CD4-positive, alpha-beta T cell treated with Interleukin-21 for 1 hour (primary cell): ENCODE measurements around the gene SLC35F3.

Experiments
- DNase-seq: peaks from one replicate; pipeline ENCODE4 v3.0.0-alpha.2; 2020

SLC35F3 gene

GRCh38 chr1:233975486-233975885 is 71.0 kb downstream of the SLC35F3 start:
- no peak for DNase-seq

GRCh38 chr1:233981042-233981675 is 76.7 kb downstream of the SLC35F3 start:
- no peak for DNase-seq

GRCh38 chr1:233982827-233983518 is 78.5 kb downstream of the SLC35F3 start:
- no peak for DNase-seq

GRCh38 chr1:233983811-233984210 is 79.3 kb downstream of the SLC35F3 start:
- DNase-seq, result no peak

- no peak for DNase-seq
Observed at GRCh38 chr1:233988963-233989696, 84.7 kb downstream of the SLC35F3 start.

GRCh38 chr1:233990486-233990885 is 86.0 kb downstream of the SLC35F3 start:
- DNase-seq, result no peak

GRCh38 chr1:233993651-233994050 is 89.2 kb downstream of the SLC35F3 start:
- no peak for DNase-seq

- DNase-seq, result no peak
Observed at GRCh38 chr1:233994112-233994511, 89.6 kb downstream of the SLC35F3 start.

- no peak for DNase-seq
Observed at GRCh38 chr1:233998456-233998855, 94.0 kb downstream of the SLC35F3 start.

- DNase-seq, result no peak
Observed at GRCh38 chr1:233998891-233999290, 94.4 kb downstream of the SLC35F3 start.

- DNase-seq, result no peak
Observed at GRCh38 chr1:234000557-234001041, 96.1 kb downstream of the SLC35F3 start.

- no peak for DNase-seq
Observed at GRCh38 chr1:234001817-234002216, 97.3 kb downstream of the SLC35F3 start.

- DNase-seq, result no peak
Observed at GRCh38 chr1:234004591-234004990, 100.1 kb downstream of the SLC35F3 start.

GRCh38 chr1:234007684-234008083 is 103.2 kb downstream of the SLC35F3 start:
- DNase-seq, result no peak

- no peak for DNase-seq
Observed at GRCh38 chr1:234008591-234008990, 104.1 kb downstream of the SLC35F3 start.

GRCh38 chr1:234009668-234010067 is 105.2 kb downstream of the SLC35F3 start:
- no peak for DNase-seq

- no peak for DNase-seq
Observed at GRCh38 chr1:234014208-234014607, 109.7 kb downstream of the SLC35F3 start.

- no peak for DNase-seq
Observed at GRCh38 chr1:234018816-234019215, 114.3 kb downstream of the SLC35F3 start.

- DNase-seq, result no peak
Observed at GRCh38 chr1:234019387-234019786, 114.9 kb downstream of the SLC35F3 start.

- DNase-seq, result no peak
Observed at GRCh38 chr1:234022302-234022701, 117.8 kb downstream of the SLC35F3 start.

GRCh38 chr1:234039603-234040002 is 135.1 kb downstream of the SLC35F3 start:
- DNase-seq, result no peak

- no peak for DNase-seq
Observed at GRCh38 chr1:234040446-234041317, 136.2 kb downstream of the SLC35F3 start.

- DNase-seq, result no peak
Observed at GRCh38 chr1:234044079-234044478, 139.6 kb downstream of the SLC35F3 start.
